GM23338 (cell line): ENCODE data around the gene GSS. TPM values are rescaled to one million over a fixed set of nuclear protein-coding genes. Genes with fewer than 3 reads are reported as not detected.

Experiments
- ATAC-seq: fragments of 200-7000 bp; cut with Tn5 transposase; 3 replicates; pipeline ENCODE4 v1.9.1; 2020
- DNase-seq: peaks from one replicate; pipeline ENCODE4 v3.0.0-alpha.2; 2015; ENCODE audit warnings: low spot score
- H2AFZ ChIP-seq: fragments of 200-600 bp; sonication (generic); 2 replicates; pipeline ENCODE4 v1.8.0; 2016; ENCODE audit warnings: antibody characterized with exemption, mild to moderate bottlenecking, moderate library complexity
- H3F3A ChIP-seq: fragments of 200-600 bp; sonication (generic); replicated peaks from 2 replicates; pipeline ENCODE4 v1.8.0; 2017; ENCODE audit warnings: antibody characterized with exemption, mixed run types, low read depth
- H3K27ac ChIP-seq: fragments of 200-600 bp; sonication (generic); 2 replicates; pipeline ENCODE4 v1.6.1; 2016; ENCODE audit warnings: low read depth
- H3K27me3 ChIP-seq: fragments of 200-600 bp; sonication (generic); 2 replicates; pipeline ENCODE4 v1.8.0; 2016; ENCODE audit warnings: mild to moderate bottlenecking, mixed run types, moderate library complexity; ENCODE audit not compliant: insufficient read depth
- H3K36me3 ChIP-seq: fragments of 200-600 bp; sonication (generic); 2 replicates; pipeline ENCODE4 v1.8.0; 2016; ENCODE audit warnings: mild to moderate bottlenecking; ENCODE audit not compliant: insufficient read depth
- H3K4me1 ChIP-seq: fragments of 200-600 bp; sonication (generic); 2 replicates; pipeline ENCODE4 v1.8.0; 2016; ENCODE audit warnings: mild to moderate bottlenecking, moderate library complexity; ENCODE audit not compliant: insufficient read depth
- H3K4me2 ChIP-seq: fragments of 200-600 bp; sonication (generic); 2 replicates; pipeline ENCODE4 v1.7.1; 2017; ENCODE audit warnings: mixed run types
- H3K4me3 ChIP-seq: fragments of 200-600 bp; sonication (generic); 2 replicates; pipeline ENCODE4 v1.6.1; 2016; ENCODE audit warnings: mixed run types
- H3K79me2 ChIP-seq: fragments of 200-600 bp; sonication (generic); replicated peaks from 2 replicates; pipeline ENCODE4 v1.8.0; 2017; ENCODE audit warnings: mild to moderate bottlenecking; ENCODE audit not compliant: insufficient read depth
- H3K9me2 ChIP-seq: fragments of 200-600 bp; sonication (generic); 2 replicates; pipeline ENCODE4 v1.8.0; 2017; ENCODE audit not compliant: insufficient read depth
- H4K20me1 ChIP-seq: fragments of 200-600 bp; sonication (generic); replicated peaks from 2 replicates; pipeline ENCODE4 v1.8.0; 2017; ENCODE audit warnings: mild to moderate bottlenecking; ENCODE audit not compliant: insufficient read depth
- H3K27ac Mint-ChIP-seq: 2 replicates; pipeline ENCODE4 v1.8.0; 2020; ENCODE audit warnings: inconsistent platforms, mild to moderate bottlenecking, moderate library complexity, mixed read lengths
- H3K27me3 Mint-ChIP-seq: 3 replicates; pipeline ENCODE4 v1.8.0; 2022; ENCODE audit warnings: low read depth, mild to moderate bottlenecking, moderate library complexity, mixed read lengths, inconsistent platforms; ENCODE audit not compliant: insufficient read depth, poor library complexity
- H3K36me3 Mint-ChIP-seq: 3 replicates; pipeline ENCODE4 v1.8.0; 2021; ENCODE audit warnings: low read depth, mild to moderate bottlenecking, inconsistent platforms, moderate library complexity, mixed read lengths
- H3K4me1 Mint-ChIP-seq: 3 replicates; pipeline ENCODE4 v1.8.0; 2020; ENCODE audit warnings: mild to moderate bottlenecking, inconsistent platforms, mixed read lengths
- H3K4me3 Mint-ChIP-seq: 3 replicates; pipeline ENCODE4 v1.8.0; 2021; ENCODE audit warnings: moderate library complexity, mild to moderate bottlenecking, inconsistent platforms, mixed read lengths
- H3K9me3 Mint-ChIP-seq: 3 replicates; pipeline ENCODE4 v1.8.0; 2020; ENCODE audit warnings: moderate library complexity, mild to moderate bottlenecking, inconsistent platforms, mixed read lengths
- CREB1 ChIP-seq: fragments of 250-450 bp; sonication (Bioruptor Pico); IDR thresholded peaks from 2 replicates; pipeline ENCODE4 v1.5.0; 2020; ENCODE audit warnings: low read depth, mild to moderate bottlenecking, moderate library complexity
- EZH2 ChIP-seq: fragments of 200-600 bp; sonication (generic); IDR thresholded peaks from one replicate; pipeline ENCODE4 v1.8.0; 2017; ENCODE audit warnings: antibody characterized with exemption, mild to moderate bottlenecking, low read depth; ENCODE audit not compliant: unreplicated experiment
- EZH2phosphoT487 ChIP-seq: fragments of 200-600 bp; sonication (generic); IDR thresholded peaks from one replicate; pipeline ENCODE4 v1.8.1; 2018; ENCODE audit warnings: antibody characterized with exemption; ENCODE audit not compliant: unreplicated experiment
- JUNB ChIP-seq: IDR thresholded peaks from one replicate; pipeline ENCODE4 v1.6.1; 2016; ENCODE audit warnings: antibody characterized with exemption; ENCODE audit not compliant: unreplicated experiment
- NANOG ChIP-seq: IDR thresholded peaks from 2 replicates; pipeline ENCODE4 v1.6.1; 2016; ENCODE audit warnings: antibody characterized with exemption, borderline replicate concordance
- POLR2AphosphoS5 ChIP-seq: IDR thresholded peaks from 2 replicates; pipeline ENCODE4 v1.6.1; 2016; ENCODE audit warnings: antibody characterized with exemption, low read depth
- STAT1 ChIP-seq: IDR thresholded peaks from one replicate; pipeline ENCODE4 v1.6.1; 2016; ENCODE audit warnings: antibody characterized with exemption; ENCODE audit not compliant: unreplicated experiment
- ZNF114 ChIP-seq: fragments of 250-450 bp; sonication (Bioruptor Pico); IDR thresholded peaks from 2 replicates; pipeline ENCODE4 v1.5.0; 2020; ENCODE audit warnings: mild to moderate bottlenecking, moderate library complexity
- ZNF331 ChIP-seq: fragments of 250-450 bp; sonication (Bioruptor Pico); IDR thresholded peaks from 2 replicates; pipeline ENCODE4 v1.5.0; 2020; ENCODE audit warnings: low read depth, mild to moderate bottlenecking, moderate library complexity
- polyA plus RNA-seq: library from polyadenylated mRNA; unstranded; fragments of >200 nt; fragmentation: Nextera tagmentation; extraction: Ambion mirVana; gene quantifications from 2 replicates; pipeline ENCODE4 v1.2.1, GENCODE V29; 2016
- total RNA-seq: library from RNA; depleted of rRNA; stranded (reverse); fragments of >200 nt; shearing (Covaris generic); gene quantifications from 2 replicates; pipeline ENCODE4 v1.2.3, GENCODE V29; 2014
- TF ChIP-seq, protein P1 (sequence below): IDR thresholded peaks from 2 replicates; pipeline ENCODE4 v1.6.1; 2016; ENCODE audit warnings: antibody characterized with exemption
- TF ChIP-seq, protein P2 (sequence below), 2 experiments: fragments of 200-600 bp in 1 of 2; sonication (generic) in 1 of 2; conservative IDR thresholded peaks; 2 replicates each; pipeline versions ENCODE4 v1.5.1 to v1.6.1; 2016 to 2017; ENCODE audit warnings: antibody characterized with exemption in 2 of 2, low read depth in 2 of 2, mild to moderate bottlenecking in 2 of 2, moderate library complexity in 1 of 2
- TF ChIP-seq, protein P3 (sequence below): IDR thresholded peaks from one replicate; pipeline ENCODE4 v1.6.1; 2018; ENCODE audit warnings: antibody characterized with exemption; ENCODE audit not compliant: unreplicated experiment

GSS gene
- total and polyA plus RNA-seq, 2 experiments from 2014 or later, result 34.0 to 63.3 TPM

DNA sequence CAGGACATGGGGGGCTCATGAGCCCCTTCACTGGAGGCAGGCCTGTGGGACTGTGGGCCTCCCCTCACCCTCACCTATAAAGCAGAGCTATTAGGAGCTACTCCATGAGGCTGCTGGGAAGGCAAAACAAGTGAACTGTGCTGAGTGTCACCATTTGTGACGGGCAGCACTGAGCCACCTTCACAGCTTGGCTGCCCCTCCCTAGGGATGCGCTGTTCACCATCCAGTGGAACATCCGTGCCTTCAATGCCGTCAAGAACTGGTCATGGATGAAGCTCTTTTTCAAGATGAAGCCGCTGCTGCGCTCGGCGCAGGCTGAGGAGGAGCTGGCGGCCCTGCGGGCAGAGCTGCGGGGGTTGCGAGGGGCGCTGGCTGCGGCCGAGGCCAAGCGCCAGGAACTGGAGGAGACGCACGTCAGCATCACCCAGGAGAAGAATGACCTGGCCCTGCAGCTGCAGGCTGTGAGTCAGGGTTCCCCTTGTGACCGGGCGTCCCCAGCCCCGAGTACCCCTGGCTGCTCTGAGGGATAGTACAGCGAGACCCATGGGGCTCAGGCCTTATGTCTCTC is 38.4 kb upstream of the GSS start:
- H3K4me3 Mint-ChIP-seq, result no peak overlapping the region
- H3K79me2 ChIP-seq, result no peaks in the 10 kb centered on the region
- H3K27ac ChIP-seq, result no peak overlapping the region
- ATAC-seq (no peak), DNase-seq (no peak)
- peaks cover 41% of the 10 kb centered on the region for H3K27me3 Mint-ChIP-seq
- H3K4me3 ChIP-seq, result no peak overlapping the region
- H4K20me1 ChIP-seq, result no peaks in the 10 kb centered on the region; the same call in 1 of the 2 replicates
- H2AFZ ChIP-seq, result no peak overlapping the region
- no peaks in the 10 kb centered on the region for H3K36me3 ChIP-seq
- no peak overlapping the region for H3K4me2 ChIP-seq
- H3K27ac Mint-ChIP-seq, result no peak overlapping the region
- H3F3A ChIP-seq, result 0 out of 2 replicates have a peak, but pooled peaks cover 6% of the 10 kb centered on the region
- no peaks in the 10 kb centered on the region for H3K4me1 ChIP-seq
- H3K4me1 Mint-ChIP-seq, result peaks cover 17% of the 10 kb centered on the region
- no peaks in the 10 kb centered on the region for H3K9me2 ChIP-seq
- peaks cover 7% of the 10 kb centered on the region for H3K36me3 Mint-ChIP-seq
- TF ChIP-seq ZNF114 (CRISPR knock-in tag) (no peak), EZH2 (no peak), POLR2AphosphoS5 (no peak), STAT1 (no peak)
- TF ChIP-seq, protein P1, sequence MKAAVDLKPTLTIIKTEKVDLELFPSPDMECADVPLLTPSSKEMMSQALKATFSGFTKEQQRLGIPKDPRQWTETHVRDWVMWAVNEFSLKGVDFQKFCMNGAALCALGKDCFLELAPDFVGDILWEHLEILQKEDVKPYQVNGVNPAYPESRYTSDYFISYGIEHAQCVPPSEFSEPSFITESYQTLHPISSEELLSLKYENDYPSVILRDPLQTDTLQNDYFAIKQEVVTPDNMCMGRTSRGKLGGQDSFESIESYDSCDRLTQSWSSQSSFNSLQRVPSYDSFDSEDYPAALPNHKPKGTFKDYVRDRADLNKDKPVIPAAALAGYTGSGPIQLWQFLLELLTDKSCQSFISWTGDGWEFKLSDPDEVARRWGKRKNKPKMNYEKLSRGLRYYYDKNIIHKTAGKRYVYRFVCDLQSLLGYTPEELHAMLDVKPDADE, result no peak
- H3K9me3 Mint-ChIP-seq, result peaks cover 4% of the 10 kb centered on the region; the same call in 2 of the 3 replicates
- no peaks in the 10 kb centered on the region for H3K27me3 ChIP-seq

DNA sequence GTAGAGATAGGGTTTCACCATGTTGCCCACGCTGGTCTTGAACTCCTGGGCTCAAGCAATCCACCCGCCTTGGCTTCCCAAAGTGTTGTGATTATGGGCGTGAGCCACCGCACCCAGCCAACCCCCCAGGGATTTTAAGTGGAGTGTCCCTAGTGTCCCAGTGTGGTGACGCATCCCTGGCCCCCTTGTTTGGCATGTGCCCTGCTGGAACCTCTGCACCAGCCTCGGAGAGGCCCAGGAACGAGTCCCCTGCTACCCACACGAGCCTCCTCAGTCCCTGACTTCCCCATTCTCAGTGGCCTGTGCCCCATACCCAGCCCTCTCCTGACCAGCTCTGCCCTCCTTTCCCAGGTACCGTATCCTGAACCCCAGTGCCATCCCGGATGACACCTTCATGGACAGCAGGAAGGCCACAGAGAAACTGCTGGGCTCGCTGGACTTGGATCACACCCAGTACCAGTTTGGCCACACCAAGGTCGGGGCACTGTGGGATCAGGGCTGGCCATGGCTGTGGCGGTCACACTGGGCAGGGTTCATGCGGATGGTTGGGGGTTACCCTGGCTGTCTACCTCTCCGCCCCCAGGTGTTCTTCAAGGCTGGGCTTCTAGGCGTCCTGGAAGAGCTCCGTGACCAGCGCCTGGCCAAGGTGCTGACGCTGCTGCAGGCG is 37.3 kb upstream of the GSS start:
- H3K4me1 ChIP-seq, result no peaks in the 10 kb centered on the region
- Mint-ChIP-seq H3K4me3 (no peak overlapping the region), H3K9me3 (peaks cover 4% of the 10 kb centered on the region; the same call in 2 of the 3 replicates), H3K4me1 (peaks cover 10% of the 10 kb centered on the region), H3K27ac (no peak overlapping the region), H3K36me3 (peaks cover 3% of the 10 kb centered on the region; the same call in 2 of the 3 replicates), H3K27me3 (peaks cover 33% of the 10 kb centered on the region)
- H2AFZ ChIP-seq, result no peak overlapping the region
- H4K20me1 ChIP-seq, result no peaks in the 10 kb centered on the region; the same call in 1 of the 2 replicates
- H3K27ac ChIP-seq, result no peak overlapping the region
- no peak overlapping the region for H3K4me3 ChIP-seq
- no peak for DNase-seq
- no peaks in the 10 kb centered on the region for H3F3A ChIP-seq
- no peaks in the 10 kb centered on the region for H3K27me3 ChIP-seq
- no peak for ATAC-seq
- no peaks in the 10 kb centered on the region for H3K79me2 ChIP-seq
- no peaks in the 10 kb centered on the region for H3K9me2 ChIP-seq
- H3K36me3 ChIP-seq, result no peaks in the 10 kb centered on the region
- no peak overlapping the region for H3K4me2 ChIP-seq
- TF ChIP-seq, protein P2, sequence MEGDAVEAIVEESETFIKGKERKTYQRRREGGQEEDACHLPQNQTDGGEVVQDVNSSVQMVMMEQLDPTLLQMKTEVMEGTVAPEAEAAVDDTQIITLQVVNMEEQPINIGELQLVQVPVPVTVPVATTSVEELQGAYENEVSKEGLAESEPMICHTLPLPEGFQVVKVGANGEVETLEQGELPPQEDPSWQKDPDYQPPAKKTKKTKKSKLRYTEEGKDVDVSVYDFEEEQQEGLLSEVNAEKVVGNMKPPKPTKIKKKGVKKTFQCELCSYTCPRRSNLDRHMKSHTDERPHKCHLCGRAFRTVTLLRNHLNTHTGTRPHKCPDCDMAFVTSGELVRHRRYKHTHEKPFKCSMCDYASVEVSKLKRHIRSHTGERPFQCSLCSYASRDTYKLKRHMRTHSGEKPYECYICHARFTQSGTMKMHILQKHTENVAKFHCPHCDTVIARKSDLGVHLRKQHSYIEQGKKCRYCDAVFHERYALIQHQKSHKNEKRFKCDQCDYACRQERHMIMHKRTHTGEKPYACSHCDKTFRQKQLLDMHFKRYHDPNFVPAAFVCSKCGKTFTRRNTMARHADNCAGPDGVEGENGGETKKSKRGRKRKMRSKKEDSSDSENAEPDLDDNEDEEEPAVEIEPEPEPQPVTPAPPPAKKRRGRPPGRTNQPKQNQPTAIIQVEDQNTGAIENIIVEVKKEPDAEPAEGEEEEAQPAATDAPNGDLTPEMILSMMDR (conservative IDR thresholded peaks at IDR 0.05; ENCODE audit: low read depth in 2 of 2), result no peak
- TF ChIP-seq NANOG, result no peak
- TF ChIP-seq ZNF331 (CRISPR knock-in tag), result no peak
- TF ChIP-seq, protein P3, sequence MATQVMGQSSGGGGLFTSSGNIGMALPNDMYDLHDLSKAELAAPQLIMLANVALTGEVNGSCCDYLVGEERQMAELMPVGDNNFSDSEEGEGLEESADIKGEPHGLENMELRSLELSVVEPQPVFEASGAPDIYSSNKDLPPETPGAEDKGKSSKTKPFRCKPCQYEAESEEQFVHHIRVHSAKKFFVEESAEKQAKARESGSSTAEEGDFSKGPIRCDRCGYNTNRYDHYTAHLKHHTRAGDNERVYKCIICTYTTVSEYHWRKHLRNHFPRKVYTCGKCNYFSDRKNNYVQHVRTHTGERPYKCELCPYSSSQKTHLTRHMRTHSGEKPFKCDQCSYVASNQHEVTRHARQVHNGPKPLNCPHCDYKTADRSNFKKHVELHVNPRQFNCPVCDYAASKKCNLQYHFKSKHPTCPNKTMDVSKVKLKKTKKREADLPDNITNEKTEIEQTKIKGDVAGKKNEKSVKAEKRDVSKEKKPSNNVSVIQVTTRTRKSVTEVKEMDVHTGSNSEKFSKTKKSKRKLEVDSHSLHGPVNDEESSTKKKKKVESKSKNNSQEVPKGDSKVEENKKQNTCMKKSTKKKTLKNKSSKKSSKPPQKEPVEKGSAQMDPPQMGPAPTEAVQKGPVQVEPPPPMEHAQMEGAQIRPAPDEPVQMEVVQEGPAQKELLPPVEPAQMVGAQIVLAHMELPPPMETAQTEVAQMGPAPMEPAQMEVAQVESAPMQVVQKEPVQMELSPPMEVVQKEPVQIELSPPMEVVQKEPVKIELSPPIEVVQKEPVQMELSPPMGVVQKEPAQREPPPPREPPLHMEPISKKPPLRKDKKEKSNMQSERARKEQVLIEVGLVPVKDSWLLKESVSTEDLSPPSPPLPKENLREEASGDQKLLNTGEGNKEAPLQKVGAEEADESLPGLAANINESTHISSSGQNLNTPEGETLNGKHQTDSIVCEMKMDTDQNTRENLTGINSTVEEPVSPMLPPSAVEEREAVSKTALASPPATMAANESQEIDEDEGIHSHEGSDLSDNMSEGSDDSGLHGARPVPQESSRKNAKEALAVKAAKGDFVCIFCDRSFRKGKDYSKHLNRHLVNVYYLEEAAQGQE, result no peak
- no peak for TF ChIP-seq POLR2AphosphoS5
- no peak for TF ChIP-seq ZNF114 (CRISPR knock-in tag)
- TF ChIP-seq EZH2phosphoT487, result no peak
- no peak for TF ChIP-seq STAT1
- TF ChIP-seq, protein P1, result no peak
- TF ChIP-seq CREB1 (CRISPR knock-in tag), result no peak
- no peak for TF ChIP-seq JUNB
